ENCODE measurements around the gene CAMK2D.

DNA sequence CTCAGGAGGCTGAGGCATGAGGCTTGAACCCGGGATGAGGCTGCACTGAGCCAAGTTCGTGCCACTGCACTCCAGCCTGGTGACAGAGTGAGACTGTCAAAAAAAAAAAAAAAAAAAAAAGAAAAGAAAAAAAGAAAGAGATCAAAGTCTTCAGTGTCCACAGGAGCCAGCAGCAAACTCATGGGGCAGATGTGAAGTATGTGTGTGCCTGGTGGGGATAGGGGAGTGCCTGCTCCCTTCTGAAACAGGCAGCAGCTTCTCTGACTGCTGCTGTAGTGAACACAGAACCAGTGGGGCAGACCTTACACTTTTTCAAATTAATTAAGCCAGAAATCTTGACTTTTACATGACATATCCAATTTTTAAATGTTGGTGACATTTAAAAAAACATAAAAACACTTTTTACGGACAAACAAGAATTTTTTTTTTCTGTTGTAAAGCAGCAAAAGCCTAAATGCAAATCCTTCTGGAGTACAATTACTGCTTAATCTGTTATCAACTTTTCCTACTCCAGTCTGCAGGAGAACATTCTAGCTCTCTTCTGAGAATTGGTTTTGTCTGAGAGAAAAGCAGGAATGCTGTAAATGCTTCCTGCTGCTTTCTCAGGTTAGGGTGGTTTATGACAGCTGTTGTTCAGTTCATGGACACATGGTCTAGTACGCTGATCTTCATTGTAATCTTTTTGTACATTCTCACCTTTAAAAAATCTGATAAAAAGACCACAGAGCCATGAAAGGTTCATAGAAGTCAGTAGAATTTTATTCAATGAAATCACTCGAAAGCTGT, 311.1 kb downstream of the CAMK2D start:
- TF ChIP-seq, protein P1, sequence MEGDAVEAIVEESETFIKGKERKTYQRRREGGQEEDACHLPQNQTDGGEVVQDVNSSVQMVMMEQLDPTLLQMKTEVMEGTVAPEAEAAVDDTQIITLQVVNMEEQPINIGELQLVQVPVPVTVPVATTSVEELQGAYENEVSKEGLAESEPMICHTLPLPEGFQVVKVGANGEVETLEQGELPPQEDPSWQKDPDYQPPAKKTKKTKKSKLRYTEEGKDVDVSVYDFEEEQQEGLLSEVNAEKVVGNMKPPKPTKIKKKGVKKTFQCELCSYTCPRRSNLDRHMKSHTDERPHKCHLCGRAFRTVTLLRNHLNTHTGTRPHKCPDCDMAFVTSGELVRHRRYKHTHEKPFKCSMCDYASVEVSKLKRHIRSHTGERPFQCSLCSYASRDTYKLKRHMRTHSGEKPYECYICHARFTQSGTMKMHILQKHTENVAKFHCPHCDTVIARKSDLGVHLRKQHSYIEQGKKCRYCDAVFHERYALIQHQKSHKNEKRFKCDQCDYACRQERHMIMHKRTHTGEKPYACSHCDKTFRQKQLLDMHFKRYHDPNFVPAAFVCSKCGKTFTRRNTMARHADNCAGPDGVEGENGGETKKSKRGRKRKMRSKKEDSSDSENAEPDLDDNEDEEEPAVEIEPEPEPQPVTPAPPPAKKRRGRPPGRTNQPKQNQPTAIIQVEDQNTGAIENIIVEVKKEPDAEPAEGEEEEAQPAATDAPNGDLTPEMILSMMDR (IDR thresholded peaks at IDR 0.05; ENCODE audit: borderline replicate concordance, extremely low read depth, low read length, poor library complexity, severe bottlenecking) = no peak
- TF ChIP-seq EZH2 (IDR thresholded peaks at IDR 0.05; ENCODE audit: borderline replicate concordance, low read depth, low read length, severe bottlenecking) = no peak

Data from DND-41 (cell line).